NT2/D1 (cell line): ENCODE data around the gene MARCHF3.

Source experiments
- SUZ12 ChIP-seq: IDR thresholded peaks from 2 replicates; pipeline ENCODE4 v1.6.1; 2011; ENCODE audit not compliant: insufficient read length, insufficient read depth; ENCODE audit errors: extremely low read depth
- ZNF274 ChIP-seq: IDR thresholded peaks from 2 replicates; pipeline ENCODE4 v1.6.1; 2011; ENCODE audit warnings: mild to moderate bottlenecking, low read depth, low read length

DNA sequence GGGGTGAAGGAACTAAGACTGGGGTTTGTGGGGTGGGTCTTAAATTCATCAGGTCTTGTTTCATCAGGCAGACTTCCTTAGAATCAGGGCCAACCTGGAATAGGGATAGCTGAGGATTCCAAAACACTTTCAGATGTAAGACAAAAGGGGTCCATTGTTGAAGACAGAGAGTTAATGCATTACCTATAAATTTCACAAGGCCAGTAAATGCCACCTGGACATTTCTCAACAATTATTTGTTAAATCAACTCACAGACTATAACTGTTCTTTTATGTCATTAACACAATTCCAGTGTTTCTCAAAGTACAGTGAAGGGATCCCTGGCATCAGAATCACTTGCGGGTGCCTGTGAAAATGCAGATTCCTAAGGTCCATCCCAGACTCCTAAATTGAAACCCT is 2.8 kb downstream of the MARCHF3 start:
- TF ChIP-seq SUZ12: no peak
- TF ChIP-seq ZNF274: no peak
